ENCODE measurements around the gene CXCL14. TPM values are rescaled to one million over a fixed set of nuclear protein-coding genes. Genes with fewer than 3 reads are reported as not detected.

The CXCL14 gene
- total RNA-seq, 1 experiment from 2014 or later, result not detected

GRCh38 chr5:135537745-135538144 is 41.0 kb downstream of the CXCL14 start:
- Histone ChIP-seq H3K9me3 (no peaks in the 10 kb centered on the region; the same call in 1 of the 2 replicates), H3K4me1 (no peaks in the 10 kb centered on the region), H3K36me3 (ENCODE audit: control insufficient read depth, insufficient read depth, low read length) (no peaks in the 10 kb centered on the region), H3K27me3 (replicated peaks; ENCODE audit: control insufficient read depth, insufficient read depth, low read length) (no peaks in the 10 kb centered on the region; the same call in 1 of the 2 replicates), H3K4me3 (ENCODE audit: low read depth, low read length) (no peak overlapping the region)
- Mint-ChIP-seq H3K9me3 (ENCODE audit: unreplicated experiment) (no peaks in the 10 kb centered on the region), H3K27me3 (ENCODE audit: insufficient read depth, unreplicated experiment) (peaks cover 23% of the 10 kb centered on the region), H3K4me1 (ENCODE audit: low read depth, unreplicated experiment) (no peaks in the 10 kb centered on the region), H3K27ac (ENCODE audit: unreplicated experiment) (no peak overlapping the region), H3K4me3 (ENCODE audit: unreplicated experiment) (no peak overlapping the region), H3K36me3 (ENCODE audit: insufficient read depth, unreplicated experiment) (no peaks in the 10 kb centered on the region)
- BruUV-seq (replicated peaks), result no TSS peak
- no peak for TF ChIP-seq CTCF (IDR thresholded peaks at IDR 0.05; ENCODE audit: insufficient read depth in 1 of 2, low read depth in 1 of 2, low read length in 1 of 2, severe bottlenecking in 1 of 2, unreplicated experiment in 1 of 2)
- no peak for DNase-seq
- ChIA-PET POLR2A (no interaction called here), CTCF (no interaction called here)
- intact Hi-C loops (cut with micrococcal nuclease; ENCODE audit: unreplicated experiment), result no loop called here

- no peaks in the 10 kb centered on the region; the same call in 1 of the 2 replicates for H3K27me3 ChIP-seq (replicated peaks; ENCODE audit: control insufficient read depth, insufficient read depth, low read length)
- H3K4me3 ChIP-seq (ENCODE audit: low read depth, low read length), result no peak overlapping the region
- ChIA-PET POLR2A (no interaction called here), CTCF (no interaction called here)
- Mint-ChIP-seq H3K9me3 (ENCODE audit: unreplicated experiment) (no peaks in the 10 kb centered on the region), H3K4me1 (ENCODE audit: low read depth, unreplicated experiment) (no peaks in the 10 kb centered on the region), H3K4me3 (ENCODE audit: unreplicated experiment) (no peak overlapping the region), H3K36me3 (ENCODE audit: insufficient read depth, unreplicated experiment) (no peaks in the 10 kb centered on the region), H3K27me3 (ENCODE audit: insufficient read depth, unreplicated experiment) (peaks cover 23% of the 10 kb centered on the region), H3K27ac (ENCODE audit: unreplicated experiment) (no peak overlapping the region)
- intact Hi-C loops (cut with micrococcal nuclease; ENCODE audit: unreplicated experiment), result no loop called here
- H3K4me1 ChIP-seq, result no peaks in the 10 kb centered on the region
- no peak for TF ChIP-seq CTCF (IDR thresholded peaks at IDR 0.05; ENCODE audit: insufficient read depth in 1 of 2, low read depth in 1 of 2, low read length in 1 of 2, severe bottlenecking in 1 of 2, unreplicated experiment in 1 of 2)
- DNase-seq, result no peak
- no TSS peak for BruUV-seq (replicated peaks)
- no peaks in the 10 kb centered on the region for H3K36me3 ChIP-seq (ENCODE audit: control insufficient read depth, insufficient read depth, low read length)
- H3K9me3 ChIP-seq, result no peaks in the 10 kb centered on the region; the same call in 1 of the 2 replicates
Observed at GRCh38 chr5:135537271-135537670, 41.5 kb downstream of the CXCL14 start.

GRCh38 chr5:135535820-135536801 is 42.7 kb downstream of the CXCL14 start, which contains the start of gene NEUROG1:
Gene NEUROG1 (minus strand): TSS chr5:135535964. CDS start chr5:135535690, 274 bp downstream.
- H3K36me3 Mint-ChIP-seq (ENCODE audit: insufficient read depth, unreplicated experiment), result no peaks in the 10 kb centered on the region
- H3K4me3 Mint-ChIP-seq (ENCODE audit: unreplicated experiment), result peak within 1 kb of the TSS; percentile 55
- no peaks in the 10 kb centered on the region for H3K4me1 ChIP-seq
- POLR2A ChIA-PET, result no interaction called here
- H3K9me3 Mint-ChIP-seq (ENCODE audit: unreplicated experiment), result peaks cover 1% of the 10 kb centered on the region
- CTCF ChIA-PET, result interaction anchor here (1.0 to 1.2 kb wide), 2 partner anchors 18 to 74 kb away, joined by 4 to 5 read pairs; no protein-coding TSS in a partner anchor
- BruUV-seq (replicated peaks), result no TSS peak
- peak in 1 of 2 experiments; percentile 52 for DNase-seq
- no peaks in the 10 kb centered on the region for H3K36me3 ChIP-seq (ENCODE audit: control insufficient read depth, insufficient read depth, low read length)
- H3K27ac Mint-ChIP-seq (ENCODE audit: unreplicated experiment), result no peak within 1 kb of the TSS
- H3K27me3 ChIP-seq (replicated peaks; ENCODE audit: control insufficient read depth, insufficient read depth, low read length), result no peaks in the 10 kb centered on the region; the same call in 1 of the 2 replicates
- H3K4me3 ChIP-seq (ENCODE audit: low read depth, low read length), result peak within 1 kb of the TSS; percentile 17; the same call in 1 of the 2 replicates
- no peaks in the 10 kb centered on the region for H3K4me1 Mint-ChIP-seq (ENCODE audit: low read depth, unreplicated experiment)
- peaks cover 22% of the 10 kb centered on the region for H3K27me3 Mint-ChIP-seq (ENCODE audit: insufficient read depth, unreplicated experiment)
- no peaks in the 10 kb centered on the region; the same call in 1 of the 2 replicates for H3K9me3 ChIP-seq
- no peak for TF ChIP-seq CTCF (IDR thresholded peaks at IDR 0.05; ENCODE audit: insufficient read depth in 1 of 2, low read depth in 1 of 2, low read length in 1 of 2, severe bottlenecking in 1 of 2, unreplicated experiment in 1 of 2)
- intact Hi-C loops (cut with micrococcal nuclease; ENCODE audit: unreplicated experiment), result no loop called here
